GM10248 (cell line): ENCODE results near the gene PCNX4.

Experiments used
- CTCF ChIA-PET: fragments of 300-600 bp; sonication (Branson Sonifier 250); formaldehyde crosslinking; extraction: SDS; loops from one replicate; lab custom pipeline; 2021; ENCODE audit warnings: antibody characterized with exemption; lab: Yijun Ruan, JAX
- POLR2A ChIA-PET: fragments of 350-650 bp; sonication (Branson Sonifier 250); formaldehyde crosslinking; extraction: SDS; loops from one replicate; lab custom pipeline; 2020; ENCODE audit warnings: antibody characterized with exemption; lab: Yijun Ruan, JAX
- DNase-seq: peaks from one replicate; pipeline ENCODE4 v3.0.0; 2012; ENCODE audit errors: extremely low spot score
- CTCF ChIP-seq: IDR thresholded peaks from 2 replicates; pipeline ENCODE4 v1.5.1; 2012; ENCODE audit warnings: mild to moderate bottlenecking, low read depth; ENCODE audit errors: extremely low read depth, missing control alignments, control extremely low read depth

The PCNX4 gene

GRCh38 chr14:60111732-60112131, 20.0 kb downstream of the PCNX4 start:
- CTCF ChIA-PET, result no interaction called here
- TF ChIP-seq CTCF, result no peak
- POLR2A ChIA-PET, result no interaction called here

GRCh38 chr14:60114881-60115280, 23.2 kb downstream of the PCNX4 start:
- DNase-seq, result no peak
- no peak for TF ChIP-seq CTCF
- ChIA-PET POLR2A (no interaction called here), CTCF (no interaction called here)

More at GRCh38 chr14:60111732-60112131, 20.0 kb downstream of the PCNX4 start:
- no peak for DNase-seq

- DNase-seq, result no peak
- TF ChIP-seq CTCF, result no peak
- POLR2A ChIA-PET, result no interaction called here
- CTCF ChIA-PET, result interaction anchor here (0.7 kb wide), 1 partner anchor 10 kb away, joined by 3 read pairs; no protein-coding TSS in a partner anchor
Measured at GRCh38 chr14:60116181-60116580, 24.5 kb downstream of the PCNX4 start.

- POLR2A ChIA-PET, result no interaction called here
- CTCF ChIA-PET, result interaction anchor here (2.4 kb wide), 1 partner anchor 40 kb away, joined by 10 read pairs; the partner anchor contains the start of gene DHRS7
- no peak for TF ChIP-seq CTCF
Measured at GRCh38 chr14:60125918-60126317, 34.2 kb downstream of the PCNX4 start.

GRCh38 chr14:60133487-60133886, 41.8 kb downstream of the PCNX4 start:
- no peak for DNase-seq
- ChIA-PET POLR2A (no interaction called here), CTCF (interaction anchor here (0.8 to 1.2 kb wide), 3 partner anchors 9 to 169 kb away, joined by 3 to 4 read pairs (median 4); no protein-coding TSS in a partner anchor)
- no peak for TF ChIP-seq CTCF

More at GRCh38 chr14:60125918-60126317, 34.2 kb downstream of the PCNX4 start:
- no peak for DNase-seq

GRCh38 chr14:60134702-60135101, 43.0 kb downstream of the PCNX4 start:
- no peak for TF ChIP-seq CTCF
- POLR2A ChIA-PET, result no interaction called here
- DNase-seq, result no peak
- CTCF ChIA-PET, result interaction anchor here (0.8 to 1.5 kb wide), 4 partner anchors 10 to 170 kb away, joined by 3 to 4 read pairs (median 4); no protein-coding TSS in a partner anchor
